DOHH2 (cell line): ENCODE measurements around the gene HAPSTR1.

Experiments used
- CTCF ChIP-seq: fragments of 200-600 bp; sonication (generic); IDR thresholded peaks from one replicate; pipeline ENCODE4 v1.5.1; 2014; ENCODE audit warnings: antibody characterized with exemption, mild to moderate bottlenecking, low read depth, low read length; ENCODE audit not compliant: poor library complexity, severe bottlenecking
- EZH2phosphoT487 ChIP-seq: fragments of 200-600 bp; sonication (generic); IDR thresholded peaks from 2 replicates; pipeline ENCODE4 v1.6.1; 2017; ENCODE audit warnings: borderline replicate concordance, mild to moderate bottlenecking, antibody characterized with exemption, low read length, moderate library complexity, mixed read lengths

GRCh38 chr16:9102379-9102778 is 10.9 kb downstream of the HAPSTR1 start:
- TF ChIP-seq CTCF, result no peak
- TF ChIP-seq EZH2phosphoT487, result no peak
